NCI-H526 treated with DMSO at 0.1 percent for 48 hours (cell line): ENCODE data around the gene CCDC106.

Source experiments
- DNase-seq: peaks from one replicate; lab custom pipeline; 2025; lab: John Stamatoyannopoulos, UW

The CCDC106 gene

GRCh38 chr19:55635856-55636440 is 12.1 kb upstream of the CCDC106 start:
- DNase-seq = no peak

- DNase-seq = no peak
Observed at GRCh38 chr19:55636723-55637122, 11.3 kb upstream of the CCDC106 start.

GRCh38 chr19:55637534-55637933 is 10.5 kb upstream of the CCDC106 start:
- DNase-seq = no peak

GRCh38 chr19:55638864-55639359 is 9.1 kb upstream of the CCDC106 start:
- no peak for DNase-seq

- DNase-seq = peak; percentile 57
Observed at GRCh38 chr19:55640043-55640576, 7.9 kb upstream of the CCDC106 start.

GRCh38 chr19:55640577-55641425 is 7.2 kb upstream of the CCDC106 start, which contains the start of gene ZNF580:
Gene ZNF580, plus strand, starts transcription at chr19:55641002. Its CDS starts 1,507 bp downstream, at chr19:55642509.
- DNase-seq = peak; percentile 55

GRCh38 chr19:55641426-55642152 is 6.4 kb upstream of the CCDC106 start:
- peak; percentile 50 for DNase-seq

GRCh38 chr19:55642153-55643002 is 5.6 kb upstream of the CCDC106 start:
- DNase-seq = peak; percentile 37

- DNase-seq = peak; percentile 74
Observed at GRCh38 chr19:55643003-55643886, 4.8 kb upstream of the CCDC106 start, which contains the start of gene ZNF581. Gene ZNF581, plus strand, starts transcription at chr19:55643649. Its CDS starts 923 bp downstream, at chr19:55644572.

- DNase-seq = no peak
Observed at GRCh38 chr19:55643887-55644176, 4.2 kb upstream of the CCDC106 start.

- no peak for DNase-seq
Observed at GRCh38 chr19:55644191-55644833, 3.7 kb upstream of the CCDC106 start.

GRCh38 chr19:55644842-55645511 is 3.0 kb upstream of the CCDC106 start:
- no peak for DNase-seq

GRCh38 chr19:55645512-55645881 is 2.5 kb upstream of the CCDC106 start:
- no peak for DNase-seq

- DNase-seq = no peak
Observed at GRCh38 chr19:55646889-55647731, 902 bp upstream of the CCDC106 start.

GRCh38 chr19:55648585-55649267 is 714 bp downstream of the CCDC106 start:
- no peak for DNase-seq

GRCh38 chr19:55649268-55650125 is 1.5 kb downstream of the CCDC106 start:
- no peak for DNase-seq

- no peak for DNase-seq
Observed at GRCh38 chr19:55650126-55650557, 2.1 kb downstream of the CCDC106 start.
